ENCODE measurements around the gene FES. TPM values are rescaled to one million over a fixed set of nuclear protein-coding genes. Genes with fewer than 3 reads are reported as not detected.

FES gene
- total and polyA plus RNA-seq, 2 of the 13 experiments (the other 11 are each of a cell fraction or from before 2014, with no cell fraction given) = 4.0 to 9.5 TPM

- TF ChIP-seq, protein P1, sequence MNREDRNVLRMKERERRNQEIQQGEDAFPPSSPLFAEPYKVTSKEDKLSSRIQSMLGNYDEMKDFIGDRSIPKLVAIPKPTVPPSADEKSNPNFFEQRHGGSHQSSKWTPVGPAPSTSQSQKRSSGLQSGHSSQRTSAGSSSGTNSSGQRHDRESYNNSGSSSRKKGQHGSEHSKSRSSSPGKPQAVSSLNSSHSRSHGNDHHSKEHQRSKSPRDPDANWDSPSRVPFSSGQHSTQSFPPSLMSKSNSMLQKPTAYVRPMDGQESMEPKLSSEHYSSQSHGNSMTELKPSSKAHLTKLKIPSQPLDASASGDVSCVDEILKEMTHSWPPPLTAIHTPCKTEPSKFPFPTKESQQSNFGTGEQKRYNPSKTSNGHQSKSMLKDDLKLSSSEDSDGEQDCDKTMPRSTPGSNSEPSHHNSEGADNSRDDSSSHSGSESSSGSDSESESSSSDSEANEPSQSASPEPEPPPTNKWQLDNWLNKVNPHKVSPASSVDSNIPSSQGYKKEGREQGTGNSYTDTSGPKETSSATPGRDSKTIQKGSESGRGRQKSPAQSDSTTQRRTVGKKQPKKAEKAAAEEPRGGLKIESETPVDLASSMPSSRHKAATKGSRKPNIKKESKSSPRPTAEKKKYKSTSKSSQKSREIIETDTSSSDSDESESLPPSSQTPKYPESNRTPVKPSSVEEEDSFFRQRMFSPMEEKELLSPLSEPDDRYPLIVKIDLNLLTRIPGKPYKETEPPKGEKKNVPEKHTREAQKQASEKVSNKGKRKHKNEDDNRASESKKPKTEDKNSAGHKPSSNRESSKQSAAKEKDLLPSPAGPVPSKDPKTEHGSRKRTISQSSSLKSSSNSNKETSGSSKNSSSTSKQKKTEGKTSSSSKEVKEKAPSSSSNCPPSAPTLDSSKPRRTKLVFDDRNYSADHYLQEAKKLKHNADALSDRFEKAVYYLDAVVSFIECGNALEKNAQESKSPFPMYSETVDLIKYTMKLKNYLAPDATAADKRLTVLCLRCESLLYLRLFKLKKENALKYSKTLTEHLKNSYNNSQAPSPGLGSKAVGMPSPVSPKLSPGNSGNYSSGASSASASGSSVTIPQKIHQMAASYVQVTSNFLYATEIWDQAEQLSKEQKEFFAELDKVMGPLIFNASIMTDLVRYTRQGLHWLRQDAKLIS (CRISPR knock-in tag; IDR thresholded peaks at IDR 0.05) = no peak
- TF ChIP-seq KLF9 (CRISPR knock-in tag; IDR thresholded peaks at IDR 0.05; ENCODE audit: low read depth) (no peak), ZSCAN12 (CRISPR knock-in tag; IDR thresholded peaks at IDR 0.05) (no peak), TCF7L2 (IDR thresholded peaks at IDR 0.05; ENCODE audit: low read depth, low read length) (no peak), ATRX (CRISPR knock-in tag; IDR thresholded peaks at IDR 0.05; ENCODE audit: borderline replicate concordance) (no peak), TERF1 (CRISPR knock-in tag; IDR thresholded peaks at IDR 0.05) (no peak), KDM2A (CRISPR knock-in tag; IDR thresholded peaks at IDR 0.05; ENCODE audit: borderline replicate concordance, low read depth) (no peak), CCAR2 (optimal IDR thresholded peaks at IDR 0.05; ENCODE audit: low read depth, low read length) (no peak), ZNF251 (CRISPR knock-in tag; IDR thresholded peaks at IDR 0.05) (no peak), ZMAT5 (CRISPR knock-in tag; IDR thresholded peaks at IDR 0.05; ENCODE audit: borderline replicate concordance, low read depth) (no peak), MTF2 (CRISPR knock-in tag; IDR thresholded peaks at IDR 0.05; ENCODE audit: borderline replicate concordance) (no peak), HNF4G (IDR thresholded peaks at IDR 0.05; ENCODE audit: borderline replicate concordance, low read depth, low read length) (no peak), HNF4G (CRISPR knock-in tag; IDR thresholded peaks at IDR 0.05; ENCODE audit: borderline replicate concordance, low read depth) (no peak), ZNF567 (CRISPR knock-in tag; IDR thresholded peaks at IDR 0.05; ENCODE audit: borderline replicate concordance) (no peak), TRIM24 (CRISPR knock-in tag; IDR thresholded peaks at IDR 0.05) (no peak), MIER3 (CRISPR knock-in tag; IDR thresholded peaks at IDR 0.05; ENCODE audit: borderline replicate concordance) (no peak), SRSF4 (IDR thresholded peaks at IDR 0.05; ENCODE audit: low read depth, low read length, poor library complexity, severe bottlenecking) (no peak)
- TF ChIP-seq, protein P2, sequence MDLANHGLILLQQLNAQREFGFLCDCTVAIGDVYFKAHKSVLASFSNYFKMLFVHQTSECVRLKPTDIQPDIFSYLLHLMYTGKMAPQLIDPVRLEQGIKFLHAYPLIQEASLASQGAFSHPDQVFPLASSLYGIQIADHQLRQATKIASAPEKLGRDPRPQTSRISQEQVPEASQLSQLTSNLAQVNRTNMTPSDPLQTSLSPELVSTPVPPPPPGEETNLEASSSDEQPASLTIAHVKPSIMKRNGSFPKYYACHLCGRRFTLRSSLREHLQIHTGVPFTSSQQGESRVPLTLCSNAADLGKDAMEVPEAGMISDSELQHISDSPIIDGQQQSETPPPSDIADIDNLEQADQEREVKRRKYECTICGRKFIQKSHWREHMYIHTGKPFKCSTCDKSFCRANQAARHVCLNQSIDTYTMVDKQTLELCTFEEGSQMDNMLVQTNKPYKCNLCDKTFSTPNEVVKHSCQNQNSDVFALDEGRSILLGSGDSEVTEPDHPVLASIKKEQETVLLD (CRISPR knock-in tag; IDR thresholded peaks at IDR 0.05; ENCODE audit: low read depth) = no peak
- TF ChIP-seq, protein P3, sequence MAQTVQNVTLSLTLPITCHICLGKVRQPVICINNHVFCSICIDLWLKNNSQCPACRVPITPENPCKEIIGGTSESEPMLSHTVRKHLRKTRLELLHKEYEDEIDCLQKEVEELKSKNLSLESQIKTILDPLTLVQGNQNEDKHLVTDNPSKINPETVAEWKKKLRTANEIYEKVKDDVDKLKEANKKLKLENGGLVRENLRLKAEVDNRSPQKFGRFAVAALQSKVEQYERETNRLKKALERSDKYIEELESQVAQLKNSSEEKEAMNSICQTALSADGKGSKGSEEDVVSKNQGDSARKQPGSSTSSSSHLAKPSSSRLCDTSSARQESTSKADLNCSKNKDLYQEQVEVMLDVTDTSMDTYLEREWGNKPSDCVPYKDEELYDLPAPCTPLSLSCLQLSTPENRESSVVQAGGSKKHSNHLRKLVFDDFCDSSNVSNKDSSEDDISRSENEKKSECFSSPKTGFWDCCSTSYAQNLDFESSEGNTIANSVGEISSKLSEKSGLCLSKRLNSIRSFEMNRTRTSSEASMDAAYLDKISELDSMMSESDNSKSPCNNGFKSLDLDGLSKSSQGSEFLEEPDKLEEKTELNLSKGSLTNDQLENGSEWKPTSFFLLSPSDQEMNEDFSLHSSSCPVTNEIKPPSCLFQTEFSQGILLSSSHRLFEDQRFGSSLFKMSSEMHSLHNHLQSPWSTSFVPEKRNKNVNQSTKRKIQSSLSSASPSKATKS (CRISPR knock-in tag; IDR thresholded peaks at IDR 0.05) = no peak
These were observed 23.7 kb downstream of the FES start (continued) for GRCh38 chr15:90907838-90908507.

Measured in HepG2 (cell line).